ENCODE data around the gene PEX3. TPM values are rescaled to one million over a fixed set of nuclear protein-coding genes. Genes with fewer than 3 reads are reported as not detected.

The PEX3 gene
- total and polyA plus RNA-seq, 2 of the 4 experiments (the other 2 are of a cell fraction) = 13.3 to 13.7 TPM

DNA sequence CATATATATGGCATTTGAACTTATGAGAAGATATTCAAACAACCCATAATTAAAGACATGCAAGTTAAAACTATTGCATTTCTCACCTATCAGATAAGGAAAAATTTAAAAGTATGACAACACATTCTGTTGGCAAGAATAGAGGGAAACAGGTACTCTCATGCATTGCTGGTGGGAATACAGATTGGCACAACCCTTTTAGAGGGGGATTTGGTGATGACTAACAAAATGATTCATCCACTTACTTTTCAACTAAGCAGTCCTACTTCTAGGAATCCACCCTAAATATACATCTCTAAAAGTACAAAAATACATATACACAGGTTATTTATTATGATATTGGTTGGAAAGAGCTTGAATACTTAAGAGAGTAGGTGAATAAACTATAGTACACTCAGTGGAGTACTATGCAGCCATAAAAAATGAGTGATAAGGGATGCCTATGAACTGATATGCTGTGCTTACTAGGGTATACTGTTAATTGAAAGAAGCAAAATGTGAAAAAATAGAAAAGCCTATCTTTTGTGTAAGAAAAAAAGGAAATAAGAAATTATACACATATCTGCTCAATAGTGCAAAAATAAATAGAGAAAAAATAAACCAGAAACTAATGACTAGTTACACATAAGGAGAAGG lies 42.3 kb upstream of the PEX3 start:
- no peak overlapping the region for H3K4ac ChIP-seq (ENCODE audit: low read depth, low read length)
- no peak overlapping the region for H2AK5ac ChIP-seq (ENCODE audit: low read depth, low read length)
- H3K27ac ChIP-seq (ENCODE audit: insufficient read depth, low read length) = no peak overlapping the region
- no peak overlapping the region for H4K8ac ChIP-seq (ENCODE audit: low read depth in 2 of 2, low read length in 2 of 2)
- no peak overlapping the region for H3K18ac ChIP-seq (ENCODE audit: low read depth, low read length)
- no peak overlapping the region for H3K4me3 ChIP-seq (ENCODE audit: insufficient read depth, low read depth, low read length)
- no peak overlapping the region for H3K9ac ChIP-seq (ENCODE audit: low read depth, low read length)
- no peaks in the 10 kb centered on the region for H3K36me3 ChIP-seq (ENCODE audit: control insufficient read depth, insufficient read depth, low read length)
- no peaks in the 10 kb centered on the region for H4K20me1 ChIP-seq (ENCODE audit: insufficient read depth, low read length)
- ChIA-PET POLR2A (ENCODE audit: unreplicated experiment) (no interaction called here), CTCF (no interaction called here)
- no peaks in the 10 kb centered on the region for H3K79me1 ChIP-seq (ENCODE audit: low read depth in 1 of 2, low read length in 2 of 2)
- H3K27me3 ChIP-seq (ENCODE audit: control insufficient read depth, insufficient read depth, low read length) = no peaks in the 10 kb centered on the region; the same call in none of the 2 replicates
- no peak overlapping the region for H4K5ac ChIP-seq (ENCODE audit: low read depth, low read length)
- intact Hi-C loops (cut with micrococcal nuclease) = no loop called here
- H2BK15ac ChIP-seq (ENCODE audit: low read depth, low read length) = no peak overlapping the region
- no peak overlapping the region for H3K4me2 ChIP-seq (ENCODE audit: low read depth, low read length)
- TF ChIP-seq NFE2L2 (IDR thresholded peaks at IDR 0.05; ENCODE audit: low read depth, low read length) (no peak), FOS (IDR thresholded peaks at IDR 0.05; ENCODE audit: low read depth, low read length) (no peak), SMC3 (IDR thresholded peaks at IDR 0.05; ENCODE audit: low read depth, low read length) (no peak), RAD21 (IDR thresholded peaks at IDR 0.05; ENCODE audit: low read length) (no peak), CEBPB (IDR thresholded peaks at IDR 0.05; ENCODE audit: low read depth, low read length) (no peak), POLR2A (IDR thresholded peaks at IDR 0.05; ENCODE audit: low read depth, low read length) (no peak), ELK1 (IDR thresholded peaks at IDR 0.05; ENCODE audit: borderline replicate concordance, low read depth, low read length) (no peak), MAFK (IDR thresholded peaks at IDR 0.05; ENCODE audit: low read depth, low read length) (no peak), CHD1 (IDR thresholded peaks at IDR 0.05; ENCODE audit: low read depth, low read length) (no peak)
- TF ChIP-seq, protein P1, sequence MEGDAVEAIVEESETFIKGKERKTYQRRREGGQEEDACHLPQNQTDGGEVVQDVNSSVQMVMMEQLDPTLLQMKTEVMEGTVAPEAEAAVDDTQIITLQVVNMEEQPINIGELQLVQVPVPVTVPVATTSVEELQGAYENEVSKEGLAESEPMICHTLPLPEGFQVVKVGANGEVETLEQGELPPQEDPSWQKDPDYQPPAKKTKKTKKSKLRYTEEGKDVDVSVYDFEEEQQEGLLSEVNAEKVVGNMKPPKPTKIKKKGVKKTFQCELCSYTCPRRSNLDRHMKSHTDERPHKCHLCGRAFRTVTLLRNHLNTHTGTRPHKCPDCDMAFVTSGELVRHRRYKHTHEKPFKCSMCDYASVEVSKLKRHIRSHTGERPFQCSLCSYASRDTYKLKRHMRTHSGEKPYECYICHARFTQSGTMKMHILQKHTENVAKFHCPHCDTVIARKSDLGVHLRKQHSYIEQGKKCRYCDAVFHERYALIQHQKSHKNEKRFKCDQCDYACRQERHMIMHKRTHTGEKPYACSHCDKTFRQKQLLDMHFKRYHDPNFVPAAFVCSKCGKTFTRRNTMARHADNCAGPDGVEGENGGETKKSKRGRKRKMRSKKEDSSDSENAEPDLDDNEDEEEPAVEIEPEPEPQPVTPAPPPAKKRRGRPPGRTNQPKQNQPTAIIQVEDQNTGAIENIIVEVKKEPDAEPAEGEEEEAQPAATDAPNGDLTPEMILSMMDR (conservative IDR thresholded peaks at IDR 0.05; ENCODE audit: low read depth, low read length) = no peak
- no peak overlapping the region for H2AK9ac ChIP-seq (replicated peaks; ENCODE audit: low read depth, low read length, poor library complexity)
- no peaks in the 10 kb centered on the region for H3K9me1 ChIP-seq (ENCODE audit: insufficient read depth, low read length)
- no peak overlapping the region for H2BK20ac ChIP-seq (ENCODE audit: low read depth, low read length)
- no peaks in the 10 kb centered on the region for H3K9me3 ChIP-seq (ENCODE audit: control insufficient read depth, insufficient read depth, low read length)
- H3K56ac ChIP-seq (ENCODE audit: extremely low read depth, insufficient read depth, low read length) = no peak overlapping the region
- in situ Hi-C loops (cut with MboI; ENCODE audit: low sequenced_read_pairs) = no loop called here
- no peak overlapping the region for H3K23ac ChIP-seq (ENCODE audit: low read depth, low read length)
- no peak overlapping the region for H2AFZ ChIP-seq (replicated peaks; ENCODE audit: low read length, poor library complexity)
- no peak overlapping the region for H4K91ac ChIP-seq (ENCODE audit: insufficient read depth, low read depth, low read length)
- no TSS peak for BruUV-seq (replicated peaks)
- no peak for DNase-seq
- ATAC-seq (ENCODE audit: low read depth) = no peak
- no peak overlapping the region for H2BK120ac ChIP-seq (ENCODE audit: low read depth, low read length)
- no peak overlapping the region for H2BK5ac ChIP-seq (ENCODE audit: low read depth, low read length, poor library complexity, severe bottlenecking)
- no peaks in the 10 kb centered on the region; the same call in 1 of the 2 replicates for H3K4me1 ChIP-seq (ENCODE audit: control insufficient read depth, insufficient read depth, low read length)
- dilution Hi-C loops (cut with HindIII; ENCODE audit: low sequenced_read_pairs, unreplicated experiment) = no loop called here
- no peak overlapping the region for H3K14ac ChIP-seq (replicated peaks; ENCODE audit: low read depth, low read length)
